Measurements from ENCODE around the gene DIDO1. TPM values are rescaled to one million over a fixed set of nuclear protein-coding genes. Genes with fewer than 3 reads are reported as not detected.
"Not testable (repeated sequence)": the region's sequence is repeated elsewhere in the genome, so short reads cannot be mapped to it uniquely, and the experiment has no call there.

The DIDO1 gene
- total RNA-seq, 4 donors from 2014 or later, result 64.6 to 143 (median 79.2) TPM

DNA sequence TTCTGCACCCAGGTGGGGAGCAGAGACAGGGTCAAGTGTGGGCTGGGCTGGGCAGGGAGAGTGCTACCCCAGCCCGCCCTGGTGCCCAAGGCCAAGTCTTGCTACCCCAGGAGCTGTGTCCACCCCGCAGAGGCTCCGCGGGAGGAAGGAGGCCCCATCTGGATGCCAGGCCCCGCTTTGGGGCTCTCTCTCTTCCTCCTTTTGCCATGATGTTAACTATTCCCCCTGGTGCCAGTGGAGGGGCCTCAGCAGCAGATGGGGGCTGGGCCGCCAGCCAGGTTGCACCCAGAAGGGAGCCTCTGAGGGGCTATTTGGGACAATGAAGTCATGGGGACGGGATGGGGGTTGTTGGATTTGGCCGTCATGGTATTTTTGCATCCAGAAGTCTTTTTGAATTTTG is 35.5 kb upstream of the DIDO1 start:
- H3K36me3 ChIP-seq, result peaks cover 12% of the 10 kb centered on the region
- no peaks in the 10 kb centered on the region for H3K9me3 ChIP-seq
- H3K4me3 ChIP-seq, result no peak overlapping the region
- H3K27me3 ChIP-seq, result no peaks in the 10 kb centered on the region
- WGBS, result 93% methylated on average over 4 of the region's 8 CpGs
- TF ChIP-seq EP300 (IDR thresholded peaks at IDR 0.05) (no peak), POLR2A (IDR thresholded peaks at IDR 0.05) (no peak), POLR2AphosphoS5 (IDR thresholded peaks at IDR 0.05) (no peak)
- TF ChIP-seq, protein P1, sequence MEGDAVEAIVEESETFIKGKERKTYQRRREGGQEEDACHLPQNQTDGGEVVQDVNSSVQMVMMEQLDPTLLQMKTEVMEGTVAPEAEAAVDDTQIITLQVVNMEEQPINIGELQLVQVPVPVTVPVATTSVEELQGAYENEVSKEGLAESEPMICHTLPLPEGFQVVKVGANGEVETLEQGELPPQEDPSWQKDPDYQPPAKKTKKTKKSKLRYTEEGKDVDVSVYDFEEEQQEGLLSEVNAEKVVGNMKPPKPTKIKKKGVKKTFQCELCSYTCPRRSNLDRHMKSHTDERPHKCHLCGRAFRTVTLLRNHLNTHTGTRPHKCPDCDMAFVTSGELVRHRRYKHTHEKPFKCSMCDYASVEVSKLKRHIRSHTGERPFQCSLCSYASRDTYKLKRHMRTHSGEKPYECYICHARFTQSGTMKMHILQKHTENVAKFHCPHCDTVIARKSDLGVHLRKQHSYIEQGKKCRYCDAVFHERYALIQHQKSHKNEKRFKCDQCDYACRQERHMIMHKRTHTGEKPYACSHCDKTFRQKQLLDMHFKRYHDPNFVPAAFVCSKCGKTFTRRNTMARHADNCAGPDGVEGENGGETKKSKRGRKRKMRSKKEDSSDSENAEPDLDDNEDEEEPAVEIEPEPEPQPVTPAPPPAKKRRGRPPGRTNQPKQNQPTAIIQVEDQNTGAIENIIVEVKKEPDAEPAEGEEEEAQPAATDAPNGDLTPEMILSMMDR (IDR thresholded peaks at IDR 0.05), result no peak
- H3K27ac ChIP-seq, result no peak overlapping the region
- peaks cover 11% of the 10 kb centered on the region for H3K4me1 ChIP-seq
- DNase-seq (ENCODE audit: low spot score in 2 of 2), result no peak

DNA sequence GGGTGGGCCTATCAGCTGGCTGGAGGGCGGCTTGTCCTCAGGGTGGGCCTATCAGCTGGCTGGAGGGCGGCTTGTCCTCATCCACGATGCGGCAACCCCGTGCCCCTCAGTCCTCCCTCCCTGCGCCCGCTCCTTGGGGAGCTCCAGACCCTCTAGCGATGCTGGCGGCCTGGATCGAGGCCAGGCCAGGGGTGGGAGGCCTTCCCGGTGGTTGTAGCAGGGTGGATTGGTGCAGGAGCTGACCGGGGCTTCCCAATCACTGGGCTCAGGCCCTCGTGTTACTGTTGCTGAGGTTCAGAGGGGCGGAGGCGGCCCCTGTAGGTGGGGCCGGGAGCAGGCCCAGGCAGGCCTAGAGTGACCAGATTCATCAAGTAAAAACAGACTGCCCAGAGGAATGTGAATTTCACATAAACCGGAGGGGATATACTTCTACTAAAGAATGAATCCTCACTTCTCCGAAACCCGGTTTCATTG is 35.0 kb upstream of the DIDO1 start:
- DNase-seq (ENCODE audit: low spot score in 2 of 2), result no peak
- Histone ChIP-seq H3K27ac (no peak overlapping the region), H3K4me1 (peaks cover 11% of the 10 kb centered on the region), H3K36me3 (peaks cover 12% of the 10 kb centered on the region), H3K27me3 (no peaks in the 10 kb centered on the region), H3K9me3 (no peaks in the 10 kb centered on the region), H3K4me3 (no peak overlapping the region)
- TF ChIP-seq, protein P1 (IDR thresholded peaks at IDR 0.05), result no peak
- TF ChIP-seq POLR2AphosphoS5 (IDR thresholded peaks at IDR 0.05), result no peak
- no peak for TF ChIP-seq POLR2A (IDR thresholded peaks at IDR 0.05)
- TF ChIP-seq EP300 (IDR thresholded peaks at IDR 0.05), result no peak
- WGBS, result 88% methylated on average over 3 of the region's 19 CpGs

DNA sequence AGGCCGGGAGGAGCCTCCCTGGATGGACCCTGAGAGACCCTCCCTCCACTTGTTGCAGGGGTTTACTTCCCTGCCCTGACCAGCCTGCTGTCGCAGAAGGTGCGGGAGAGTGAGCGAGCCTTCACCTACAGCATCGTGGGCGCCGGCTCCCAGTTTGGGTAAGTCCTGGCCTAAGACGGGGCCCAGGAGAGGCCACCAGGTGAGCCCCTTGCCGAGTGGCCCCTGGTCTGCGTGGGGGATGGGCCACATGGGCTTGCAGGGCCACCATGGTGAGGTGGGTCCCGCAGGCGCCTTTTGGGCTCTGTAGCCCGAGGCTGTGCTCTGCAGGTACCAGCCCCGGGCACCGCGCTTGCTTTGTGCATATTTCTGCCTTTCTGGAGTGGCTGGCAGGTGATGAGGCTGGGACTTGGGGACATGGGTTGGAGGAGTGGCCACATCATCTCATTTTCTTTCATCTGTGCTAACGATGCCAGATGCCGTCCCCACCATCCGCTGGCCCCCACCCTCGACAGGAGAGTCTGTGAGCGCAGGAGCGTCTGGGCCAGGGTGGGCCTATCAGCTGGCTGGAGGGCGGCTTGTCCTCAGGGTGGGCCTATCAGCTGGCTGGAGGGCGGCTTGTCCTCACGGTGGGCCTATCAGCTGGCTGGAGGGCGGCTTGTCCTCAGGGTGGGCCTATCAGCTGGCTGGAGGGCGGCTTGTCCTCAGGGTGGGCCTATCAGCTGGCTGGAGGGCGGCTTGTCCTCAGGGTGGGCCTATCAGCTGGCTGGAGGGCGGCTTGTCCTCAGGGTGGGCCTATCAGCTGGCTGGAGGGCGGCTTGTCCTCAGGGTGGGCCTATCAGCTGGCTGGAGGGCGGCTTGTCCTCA is 34.4 kb upstream of the DIDO1 start:
- WGBS, result 90% methylated on average over 15 of the region's 31 CpGs
- H3K4me1 ChIP-seq, result peaks cover 11% of the 10 kb centered on the region
- not testable (repeated sequence) for H3K27ac ChIP-seq; DNase-seq (ENCODE audit: low spot score in 2 of 2); H3K9me3 ChIP-seq; H3K4me3 ChIP-seq; H3K27me3 ChIP-seq
- H3K36me3 ChIP-seq, result peaks cover 12% of the 10 kb centered on the region

DNA sequence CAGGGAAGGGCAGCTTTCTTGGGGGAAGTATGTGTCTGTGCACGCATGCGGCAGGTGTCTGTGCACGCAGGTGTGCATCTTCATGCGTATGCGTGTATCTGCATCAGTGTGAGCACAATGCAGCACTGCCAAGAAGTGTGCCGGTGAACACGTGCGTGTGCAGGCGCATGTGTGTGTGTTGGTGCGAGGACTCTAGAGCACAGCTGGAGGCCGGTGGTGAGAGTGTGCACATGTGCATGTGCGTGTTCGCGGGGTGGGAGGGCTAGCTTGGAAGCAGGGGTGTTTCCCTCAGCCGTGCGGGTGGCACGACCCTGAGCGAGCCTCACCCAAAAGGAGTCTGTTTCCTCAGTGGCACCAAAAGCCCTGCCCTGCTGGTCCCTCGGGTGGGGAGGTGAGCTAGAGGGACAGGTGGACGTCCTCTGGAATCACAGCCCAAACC is 33.7 kb upstream of the DIDO1 start:
- Histone ChIP-seq H3K4me3 (no peak overlapping the region), H3K36me3 (peaks cover 12% of the 10 kb centered on the region), H3K4me1 (peaks cover 6% of the 10 kb centered on the region), H3K27me3 (no peaks in the 10 kb centered on the region), H3K27ac (no peak overlapping the region), H3K9me3 (no peaks in the 10 kb centered on the region)
- WGBS, result 64% methylated on average over 14 of the region's 20 CpGs
- DNase-seq (ENCODE audit: low spot score in 2 of 2), result no peak
- TF ChIP-seq POLR2A (IDR thresholded peaks at IDR 0.05) (no peak), POLR2AphosphoS5 (IDR thresholded peaks at IDR 0.05) (no peak)

DNA sequence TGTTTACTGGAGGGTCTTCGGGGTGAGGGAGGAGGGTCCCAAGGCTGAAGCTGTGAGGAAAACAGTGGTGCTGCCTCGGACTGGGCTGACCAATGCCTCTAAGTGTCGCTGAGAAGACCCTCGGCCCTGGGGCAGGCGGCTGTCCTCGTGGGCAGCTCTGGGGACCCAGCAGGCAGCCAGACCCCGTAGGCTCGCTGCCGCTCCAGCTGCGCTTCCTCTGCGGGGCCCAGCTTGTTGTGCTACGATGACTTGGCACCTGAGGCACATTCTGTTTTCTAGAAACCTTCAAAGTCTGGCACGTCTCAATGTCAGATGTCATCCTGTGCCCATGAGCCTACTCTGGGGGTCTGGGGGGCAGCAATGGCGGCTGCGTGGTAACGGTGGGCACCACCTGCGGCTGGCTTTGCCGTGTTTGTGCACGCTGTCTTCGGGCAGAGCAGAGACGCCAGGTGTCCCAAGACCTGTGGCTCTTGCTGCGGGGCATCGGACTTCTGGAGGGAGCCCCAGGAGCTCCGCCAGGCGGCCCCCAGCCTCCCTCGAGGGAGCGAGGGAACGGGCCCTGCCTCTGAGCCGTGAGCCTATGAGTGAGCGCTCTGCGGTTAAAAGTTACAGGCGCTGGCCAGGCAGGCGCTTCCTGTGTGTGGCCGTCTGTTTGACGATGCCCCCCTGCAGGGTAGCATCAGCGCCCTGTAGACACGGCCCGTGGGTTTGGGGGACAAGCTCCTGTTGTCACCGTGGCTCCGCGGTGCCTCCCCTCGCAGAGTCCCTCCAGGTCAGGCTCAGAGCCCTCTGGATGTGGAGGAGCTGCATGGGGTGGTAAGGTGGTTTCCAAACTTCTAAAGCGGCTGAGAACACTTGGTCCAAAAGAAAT is 33.0 kb upstream of the DIDO1 start:
- H3K27ac ChIP-seq, result no peak overlapping the region
- no peak for TF ChIP-seq POLR2AphosphoS5 (IDR thresholded peaks at IDR 0.05)
- TF ChIP-seq, protein P1 (IDR thresholded peaks at IDR 0.05), result no peak
- no peak for TF ChIP-seq POLR2A (IDR thresholded peaks at IDR 0.05)
- no peak for TF ChIP-seq EP300 (IDR thresholded peaks at IDR 0.05)
- H3K27me3 ChIP-seq, result no peaks in the 10 kb centered on the region
- no peak overlapping the region for H3K4me3 ChIP-seq
- no peak for DNase-seq (ENCODE audit: low spot score in 2 of 2)
- H3K9me3 ChIP-seq, result no peaks in the 10 kb centered on the region
- 61% methylated on average over 17 of the region's 43 CpGs for WGBS
- peaks cover 5% of the 10 kb centered on the region for H3K4me1 ChIP-seq
- H3K36me3 ChIP-seq, result peaks cover 12% of the 10 kb centered on the region
